T-helper 1 cell treated with Interleukin-12 subunit alpha and Interleukin-12 subunit beta and Interleukin-4 antibody, amounts not matched to agents 30 ng/mL and 1 ng/mL, for 36 hours (primary cell): Measurements from ENCODE around the gene TXNDC11. TPM values are rescaled to one million over a fixed set of nuclear protein-coding genes. Genes with fewer than 3 reads are reported as not detected.

ENCODE experiments used
- intact Hi-C: fragments of 100-400 bp; cut with micrococcal nuclease; formaldehyde crosslinking; loops from one replicate; pipeline ENCODE4 v1.15.1; 2024
- total RNA-seq: library from RNA; stranded (reverse); gene quantifications from 2 replicates; pipeline ENCODE4 v1.2.3, GENCODE V29; 2022

TXNDC11 gene
- total RNA-seq, 1 donor from 2014 or later: 55.3 TPM

DNA sequence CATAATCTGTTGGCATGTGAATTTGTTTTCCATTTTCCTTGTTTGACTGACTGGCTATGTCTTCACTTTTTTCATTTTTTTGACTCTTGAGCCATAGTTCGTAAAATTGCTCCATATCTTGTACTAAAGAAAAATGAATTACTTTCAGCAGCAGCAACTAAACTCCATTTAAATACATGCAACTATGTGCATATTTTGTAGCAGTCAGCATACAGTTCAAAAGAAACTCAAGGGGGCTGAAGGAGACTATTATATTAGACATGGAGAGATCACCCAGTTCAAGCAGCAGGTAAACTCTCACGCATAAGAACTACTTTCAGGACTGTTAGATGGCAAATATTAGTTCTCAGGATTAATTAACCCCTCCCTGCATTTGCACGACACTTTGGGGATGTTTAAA lies 13.6 kb upstream of the TXNDC11 start:
- intact Hi-C loops: no loop called here

DNA sequence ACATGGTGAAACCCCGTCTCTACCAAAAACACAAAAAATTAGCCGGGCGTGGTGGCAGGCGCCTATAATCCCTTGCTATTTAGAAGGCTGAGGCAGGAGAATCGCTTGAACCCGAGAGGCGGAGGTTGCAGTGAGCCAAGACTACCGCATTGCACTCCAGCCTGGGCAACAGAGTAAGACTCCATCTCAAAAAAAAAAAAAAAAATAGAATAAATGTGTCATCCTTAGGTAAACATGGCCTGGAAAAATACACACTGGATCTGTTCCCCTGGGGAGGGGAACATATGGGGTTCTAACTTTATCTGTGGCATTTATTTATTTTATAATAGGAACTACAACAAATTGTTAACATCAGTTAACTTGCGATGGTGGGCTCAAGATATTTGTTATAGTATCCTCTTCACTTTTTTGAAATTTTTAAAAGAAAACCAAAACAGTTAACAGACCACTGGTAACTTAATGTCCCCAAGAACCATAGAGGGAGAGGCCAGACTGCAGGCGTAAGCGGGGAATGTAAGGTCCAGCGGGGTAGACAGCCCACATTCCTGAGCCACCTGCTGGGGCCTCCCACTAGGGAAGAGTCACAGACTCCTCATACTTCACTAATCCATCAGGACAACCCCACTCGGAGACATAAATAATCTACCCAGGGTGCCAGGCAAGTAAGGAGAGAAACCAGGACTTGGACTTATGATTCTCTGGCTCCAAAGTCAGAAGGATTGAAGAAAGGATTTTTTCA lies 12.5 kb upstream of the TXNDC11 start:
- intact Hi-C loops: no loop called here

DNA sequence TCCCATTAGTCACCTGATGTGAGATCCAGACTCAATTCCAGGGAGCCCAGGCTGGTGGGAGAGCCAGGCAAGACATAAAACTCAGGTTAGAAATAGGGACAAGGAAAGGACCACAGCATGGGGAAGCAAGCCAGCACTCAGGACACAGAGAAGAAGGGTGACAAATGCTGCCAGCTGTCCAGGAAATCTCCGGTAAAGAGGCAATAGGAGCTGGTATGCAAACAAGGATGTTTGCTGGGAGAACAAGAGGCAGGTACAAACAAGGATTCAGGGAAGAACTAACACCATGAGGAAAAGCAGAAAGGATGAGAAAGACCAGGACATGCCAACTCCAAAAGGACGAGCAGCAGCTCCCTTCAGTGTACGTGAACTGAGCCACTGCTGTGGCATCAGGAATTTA lies 10.2 kb upstream of the TXNDC11 start:
- intact Hi-C loops: no loop called here

GRCh38 chr16:11750056-11750455 lies 7.4 kb upstream of the TXNDC11 start:
- intact Hi-C loops: loop anchor here (2.0 kb wide), 1 partner anchor 19 kb away; no protein-coding TSS in a partner anchor

- intact Hi-C loops: loop anchor here (10.0 kb wide), 2 partner anchors 786 to 804 kb away; partner anchors contain the start of genes CLEC16A and DEXI
Measured at GRCh38 chr16:11748404-11749254, 6.0 kb upstream of the TXNDC11 start.

DNA sequence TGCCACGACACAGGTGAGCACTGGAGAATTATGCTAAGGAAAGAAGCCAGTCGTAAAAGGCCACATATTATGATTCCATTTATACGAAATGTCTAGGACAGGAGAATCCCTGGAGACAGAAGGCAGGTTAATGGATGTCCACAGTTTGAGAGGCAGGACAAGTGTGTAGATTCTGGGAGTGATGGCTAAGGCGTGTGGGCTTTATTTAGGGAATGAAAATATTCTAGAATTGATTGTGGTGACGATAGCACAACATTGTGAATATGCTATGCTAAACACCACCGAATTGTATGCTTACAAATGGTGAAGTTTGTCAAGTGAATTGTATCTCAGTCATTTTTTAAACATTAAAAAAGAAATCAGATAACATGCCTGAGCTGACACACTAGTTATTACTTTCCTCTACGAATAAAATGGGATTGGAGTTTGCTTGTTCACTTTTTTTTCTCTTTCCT lies 5.3 kb upstream of the TXNDC11 start:
- intact Hi-C loops: loop anchor here (10.0 kb wide), 2 partner anchors 787 to 803 kb away; partner anchors contain the start of genes CLEC16A and DEXI

DNA sequence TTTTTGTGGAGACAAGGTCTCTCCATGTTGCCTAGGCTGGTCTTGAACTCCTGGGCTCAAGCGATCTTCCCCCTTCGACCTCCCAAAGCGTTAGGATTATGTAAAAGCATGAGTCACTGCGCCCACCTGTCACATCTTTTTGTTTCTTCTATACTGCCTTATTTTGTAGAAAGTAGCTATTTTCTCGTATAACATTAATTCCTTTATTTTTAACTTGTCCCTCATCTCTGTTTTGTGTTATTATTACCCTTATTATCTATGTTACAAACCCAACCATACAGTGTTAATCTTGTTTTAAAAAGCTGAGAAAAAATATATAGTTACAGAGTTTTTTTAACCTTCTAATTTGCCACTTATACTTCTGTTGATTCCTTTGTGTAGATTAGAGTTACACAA lies 1.4 kb upstream of the TXNDC11 start:
- intact Hi-C loops: loop anchor here (10.0 kb wide), 2 partner anchors 791 to 799 kb away; partner anchors contain the start of genes CLEC16A and DEXI

DNA sequence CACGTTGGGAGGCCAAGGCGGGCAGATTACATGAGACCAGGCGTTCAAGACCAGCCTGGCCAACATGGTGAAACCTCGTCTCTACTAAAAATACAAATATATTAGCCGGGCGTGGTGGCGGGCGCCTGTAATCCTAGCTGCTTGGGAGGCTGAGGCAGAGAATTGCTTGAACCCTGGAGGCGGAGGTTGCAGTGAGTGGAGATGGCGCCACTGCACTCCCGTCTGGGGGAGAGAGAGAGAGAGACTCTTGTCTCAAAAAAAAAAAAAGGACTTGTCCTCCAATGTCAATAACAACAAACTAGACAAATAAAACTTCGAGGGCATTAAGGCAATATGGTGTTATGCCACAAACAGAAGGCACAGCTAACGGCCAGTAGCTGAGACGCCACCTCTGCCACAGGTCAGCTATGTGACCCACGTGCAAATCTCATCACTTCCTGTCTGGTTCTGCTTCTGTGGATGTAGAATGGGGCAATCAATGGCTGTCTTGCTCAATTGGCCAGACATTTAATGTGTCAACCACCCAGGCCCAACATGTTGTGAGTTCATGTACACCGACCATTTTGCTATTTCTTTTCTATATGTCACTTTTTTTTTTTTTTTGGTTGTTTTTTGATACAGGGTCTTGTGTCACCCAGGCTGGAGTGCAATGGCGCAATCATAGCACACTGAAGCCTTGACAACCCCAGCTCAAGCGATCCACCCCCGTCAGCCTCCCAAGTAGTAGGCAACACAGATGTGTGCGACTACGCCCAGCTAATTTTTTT lies 834 bp upstream of the TXNDC11 start:
- intact Hi-C loops: loop anchor here (1.0 to 10.0 kb wide), 5 partner anchors 157 to 799 kb away; partner anchors contain the start of genes CLEC16A, DEXI, LITAF and SNX29

DNA sequence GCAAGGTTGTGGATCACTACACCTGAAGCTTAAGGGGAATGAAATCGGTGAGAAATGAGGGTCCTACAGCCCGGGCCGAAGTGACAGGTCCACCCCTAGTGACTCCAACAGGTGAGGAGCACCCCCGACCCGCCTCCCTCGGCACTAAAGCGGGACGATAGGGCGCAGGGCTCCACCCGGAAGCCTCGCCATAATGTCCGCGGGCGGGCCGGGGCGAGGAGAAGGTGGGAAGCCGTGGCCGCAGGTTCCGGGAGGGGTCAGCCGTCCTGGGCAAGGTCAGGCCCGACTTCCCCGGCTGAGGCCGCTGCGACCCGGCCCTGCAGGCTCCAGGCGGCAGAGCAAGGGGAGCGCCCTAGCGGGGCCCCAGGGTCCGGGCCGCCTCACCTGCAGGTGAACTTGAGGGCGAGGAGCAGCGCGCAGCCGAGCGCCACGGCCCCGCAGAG lies 543 bp downstream of the TXNDC11 start:
- intact Hi-C loops: loop anchor here (1.0 to 10.0 kb wide), 10 partner anchors 41 to 998 kb away; partner anchors contain the start of genes CLEC16A, DEXI, RSL1D1 and ZC3H7A

- intact Hi-C loops: loop anchor here (10.0 kb wide), 2 partner anchors 794 to 796 kb away; partner anchors contain the start of genes CLEC16A and DEXI
Measured at GRCh38 chr16:11740567-11740966, 2.1 kb downstream of the TXNDC11 start.

DNA sequence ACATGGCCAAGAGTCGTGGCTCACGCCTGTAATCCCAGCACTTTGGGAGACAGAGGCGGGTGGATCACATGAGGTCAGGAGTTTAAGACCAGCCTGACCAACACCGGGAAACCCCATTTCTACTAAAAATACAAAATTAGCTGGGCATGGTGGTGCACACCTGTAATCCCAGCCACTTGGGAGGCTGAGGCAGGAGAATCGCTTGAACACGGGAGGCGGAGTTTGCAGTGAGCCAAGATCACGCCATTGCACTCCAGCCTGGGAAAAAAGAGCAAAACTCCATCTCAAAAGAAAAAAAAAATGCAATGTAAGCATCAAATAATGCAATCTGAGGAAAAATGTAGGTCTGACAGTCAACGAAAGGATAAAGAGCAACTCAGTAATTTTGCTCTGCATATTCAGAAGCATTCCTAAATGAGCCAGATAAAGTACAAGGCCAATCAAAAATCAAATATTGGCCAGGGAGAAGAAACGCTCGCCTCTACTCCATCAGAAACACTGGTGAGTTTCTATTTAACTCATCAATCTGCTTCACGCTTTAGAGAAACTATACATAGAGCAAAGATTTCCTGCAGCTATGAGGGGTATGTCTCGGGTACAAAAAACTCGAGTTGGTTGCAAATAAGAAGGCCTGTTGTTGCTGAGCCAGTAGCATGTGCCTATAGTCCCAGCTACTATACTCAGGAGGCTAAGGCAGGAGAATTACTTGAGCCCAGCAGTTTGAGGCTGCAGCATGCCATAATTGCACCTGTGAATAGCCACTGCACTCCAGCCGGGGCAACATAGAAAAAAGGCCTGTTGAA lies 3.7 kb downstream of the TXNDC11 start:
- intact Hi-C loops: no loop called here

DNA sequence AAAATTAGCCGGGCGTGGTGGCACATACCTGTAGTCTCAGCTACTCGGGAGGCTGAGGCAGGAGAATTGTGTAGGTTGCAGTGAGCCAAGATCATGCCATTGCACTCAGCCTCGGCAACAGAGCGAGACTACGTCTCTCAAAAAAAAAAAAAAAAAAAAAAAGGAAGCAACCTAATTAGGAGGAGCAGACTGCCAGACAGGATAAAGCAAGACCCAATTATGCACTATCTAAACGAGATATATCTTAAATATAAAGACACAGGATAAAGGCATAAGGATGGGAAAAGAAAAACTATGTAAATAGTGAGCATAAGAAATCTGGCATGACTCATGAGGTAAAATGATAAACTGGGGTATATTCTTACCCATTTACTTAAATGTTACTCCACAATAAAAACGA lies 4.9 kb downstream of the TXNDC11 start:
- intact Hi-C loops: no loop called here

- intact Hi-C loops: no loop called here
Measured at GRCh38 chr16:11736903-11737302, 5.8 kb downstream of the TXNDC11 start.

DNA sequence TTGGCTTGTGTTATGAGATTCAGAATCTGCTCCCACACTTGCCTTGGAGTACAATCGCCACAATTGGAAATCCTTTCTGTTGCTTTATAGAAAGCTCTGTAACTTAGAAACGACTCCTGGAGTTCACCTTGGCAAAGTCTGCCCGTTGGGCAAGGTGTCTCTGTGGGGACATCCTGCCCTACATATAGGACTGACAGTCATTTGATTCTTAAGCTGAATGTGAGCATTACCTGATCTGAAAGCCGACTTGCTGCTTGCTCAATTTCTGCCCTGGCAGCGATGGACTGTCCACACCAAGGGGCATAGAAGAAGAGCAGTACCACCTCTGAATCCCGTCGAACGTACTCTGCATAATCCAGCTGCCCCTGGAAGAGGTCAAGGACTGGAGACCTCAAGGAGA lies 6.9 kb downstream of the TXNDC11 start:
- intact Hi-C loops: no loop called here

DNA sequence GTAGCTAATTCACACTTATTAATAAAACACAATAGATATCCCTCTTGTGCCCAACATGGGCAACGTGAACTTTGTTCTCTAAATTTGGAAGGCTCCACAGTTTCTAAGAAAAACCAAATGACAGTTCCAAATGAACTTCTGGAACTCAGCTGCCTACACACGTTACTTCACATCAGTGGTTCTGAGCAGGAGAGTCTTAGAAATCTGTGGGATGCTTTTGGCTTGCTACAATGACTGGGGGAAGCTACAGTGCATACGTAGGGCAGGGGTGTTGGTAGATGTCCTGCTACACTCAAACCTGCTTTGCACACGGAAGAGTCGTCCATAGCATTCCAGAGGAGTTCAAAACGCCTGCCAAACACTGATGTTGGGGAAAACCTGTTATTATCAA lies 8.0 kb downstream of the TXNDC11 start:
- intact Hi-C loops: no loop called here

GRCh38 chr16:11734025-11734652 lies 8.5 kb downstream of the TXNDC11 start:
- intact Hi-C loops: no loop called here

DNA sequence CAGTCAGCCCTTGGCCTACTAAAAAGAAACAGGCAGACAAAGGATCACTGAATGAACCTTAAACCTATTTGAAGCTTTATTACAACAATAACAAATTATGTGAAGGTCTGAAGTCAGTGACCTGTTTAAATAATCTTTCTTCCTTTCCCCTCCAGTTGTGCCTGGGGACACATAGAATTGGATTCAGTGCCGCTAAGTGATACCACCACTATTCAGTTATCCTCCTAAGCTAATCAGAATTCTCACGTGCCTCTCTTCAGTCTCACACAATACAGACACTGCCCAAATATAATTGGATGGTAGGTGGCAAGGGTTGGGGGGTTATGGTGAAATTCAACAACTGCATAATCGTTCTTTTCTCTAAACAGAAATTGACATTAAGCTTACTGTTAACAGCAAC lies 11.4 kb downstream of the TXNDC11 start:
- intact Hi-C loops: no loop called here

- intact Hi-C loops: no loop called here
Measured at GRCh38 chr16:11729787-11730186, 12.9 kb downstream of the TXNDC11 start.

DNA sequence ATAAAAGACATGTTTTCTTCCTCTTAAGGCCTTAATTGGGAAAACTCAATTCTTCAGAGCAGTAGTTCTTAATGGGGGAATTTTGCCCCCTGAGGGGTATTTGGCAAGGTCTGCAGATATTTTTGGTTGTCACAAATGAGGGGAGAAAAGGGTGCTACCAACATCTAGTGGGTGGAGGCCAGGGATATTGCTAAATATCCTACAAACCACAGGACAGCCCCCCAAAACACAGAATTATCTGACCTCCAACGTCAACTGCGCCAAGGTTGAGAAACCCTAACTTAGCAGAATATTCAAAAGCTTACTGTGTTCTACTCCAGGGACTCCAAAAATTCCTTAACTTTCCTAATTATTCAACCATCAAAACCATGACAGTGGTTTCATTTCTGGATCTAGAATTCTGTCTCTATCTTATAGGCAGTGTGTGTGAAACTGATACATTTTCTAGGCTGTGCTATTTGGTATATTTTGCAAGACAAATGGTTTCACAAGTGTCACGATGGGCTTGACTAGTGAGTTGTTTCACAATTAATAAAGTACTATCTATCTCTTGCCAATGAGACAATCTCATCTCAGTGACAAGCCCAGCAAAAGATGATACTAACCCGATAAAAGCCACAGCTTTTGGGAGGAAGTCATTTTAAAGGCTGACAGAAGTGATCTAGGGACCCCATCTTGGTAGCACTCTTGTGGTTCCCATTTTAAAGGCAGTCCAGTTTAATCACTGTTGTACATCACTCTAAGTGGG lies 14.7 kb downstream of the TXNDC11 start:
- intact Hi-C loops: no loop called here
